GM12878 (cell line): ENCODE data around the gene FOS. TPM values are rescaled to one million over a fixed set of nuclear protein-coding genes. Genes with fewer than 3 reads are reported as not detected.

Experiments used
- ATAC-seq: fragments of 200-7000 bp; cut with Tn5 transposase; 3 replicates; pipeline ENCODE4 v1.9.1; 2020; ENCODE audit warnings: mild to moderate bottlenecking, moderate library complexity
- BruUV-seq: library from RNA; stranded (reverse); fragments of 400-500 nt; replicated peaks from 2 replicates; lab custom pipeline; 2021; lab: Mats Ljungman, UMichigan
- CTCF ChIA-PET: fragments of 300-600 bp; sonication (Branson Sonifier 250); formaldehyde crosslinking; extraction: SDS; loops from one replicate; lab custom pipeline; 2021; ENCODE audit warnings: inconsistent platforms; lab: Yijun Ruan, JAX
- POLR2A ChIA-PET: fragments of 350-600 bp; formaldehyde crosslinking; extraction: SDS; loops from one replicate; lab custom pipeline; 2021; ENCODE audit warnings: inconsistent platforms; lab: Charles Lee
- RAD21 ChIA-PET: fragments of 300-600 bp; sonication (Branson Sonifier 250); formaldehyde crosslinking; loops from one replicate; lab custom pipeline; 2023; ENCODE audit warnings: antibody characterized with exemption; ENCODE audit not compliant: unreplicated experiment; lab: Charles Lee
- SMC1A ChIA-PET: fragments of 300-600 bp; sonication (Branson Sonifier 250); formaldehyde crosslinking; loops from one replicate; lab custom pipeline; 2023; ENCODE audit not compliant: unreplicated experiment, uncharacterized antibody; lab: Charles Lee
- DNase-seq: peaks from one replicate; pipeline ENCODE4 v3.0.0-alpha.2; 2011; ENCODE audit warnings: low read depth, low spot score
- FAIRE-seq: peaks from 3 replicates; lab custom pipeline; 2011; peaks lifted over from hg19 to GRCh38; lab: Jason Lieb, UNC
- H2AFZ ChIP-seq: 2 replicates; pipeline ENCODE4 v1.6.0; 2011; ENCODE audit warnings: low read depth, low read length, control low read depth; ENCODE audit not compliant: control insufficient read depth
- H3K27ac ChIP-seq: 2 replicates; pipeline ENCODE4 v1.5.1; 2011; ENCODE audit warnings: control low read depth; ENCODE audit not compliant: control insufficient read depth, insufficient read depth
- H3K27me3 ChIP-seq, 2 experiments: replicated peaks in 1 of 2; 2 replicates each; pipeline versions ENCODE4 v1.6.0 to v1.6.1; 2011; ENCODE audit warnings: low read length in 1 of 2; ENCODE audit not compliant: control insufficient read depth in 2 of 2, insufficient read depth in 2 of 2
- H3K36me3 ChIP-seq, 2 experiments: 2 replicates each; pipeline ENCODE4 v1.5.1; 2011; ENCODE audit warnings: low read length in 1 of 2; ENCODE audit not compliant: control insufficient read depth in 2 of 2, insufficient read depth in 2 of 2
- H3K4me1 ChIP-seq: 2 replicates; pipeline ENCODE4 v1.6.1; 2011; ENCODE audit warnings: mild to moderate bottlenecking, low read length, moderate library complexity, mixed read lengths; ENCODE audit not compliant: control insufficient read depth, insufficient read depth
- H3K4me2 ChIP-seq: 2 replicates; pipeline ENCODE4 v1.6.0; 2011; ENCODE audit warnings: control low read depth; ENCODE audit not compliant: control insufficient read depth, insufficient read depth
- H3K4me3 ChIP-seq: fragments of 200-600 bp; sonication (generic); 2 replicates; pipeline ENCODE4 v1.5.1; 2016
- H3K79me2 ChIP-seq: 2 replicates; pipeline ENCODE4 v1.6.0; 2011; ENCODE audit warnings: low read length; ENCODE audit not compliant: control insufficient read depth, insufficient read depth
- H3K9ac ChIP-seq: 2 replicates; pipeline ENCODE4 v1.8.0; 2011; ENCODE audit warnings: low read length, control low read depth, mixed read lengths; ENCODE audit not compliant: control insufficient read depth, insufficient read depth
- H3K9me3 ChIP-seq: replicated peaks from 3 replicates; pipeline ENCODE4 v1.5.1; 2011; ENCODE audit warnings: mild to moderate bottlenecking, low read length; ENCODE audit not compliant: control insufficient read depth, insufficient read depth
- H4K20me1 ChIP-seq: 2 replicates; pipeline ENCODE4 v1.6.0; 2011; ENCODE audit not compliant: control insufficient read depth, insufficient read depth
- CHD1 ChIP-seq: IDR thresholded peaks from 2 replicates; pipeline ENCODE4 v1.6.1; 2012; ENCODE audit warnings: low read depth, low read length, improper control_type of control experiment
- EP300 ChIP-seq, 2 experiments: fragments of 150-350 bp in 1 of 2; IDR thresholded peaks; 2 replicates each; pipeline ENCODE4 v1.6.1; 2011 to 2012; ENCODE audit warnings: low read depth in 2 of 2, low read length in 2 of 2, borderline replicate concordance in 1 of 2, improper control_type of control experiment in 1 of 2, inconsistent platforms in 1 of 2; ENCODE audit not compliant: control insufficient read depth in 1 of 2
- HDGF ChIP-seq: fragments of 450-650 bp; IDR thresholded peaks from 2 replicates; pipeline ENCODE4 v1.6.1; 2016; ENCODE audit warnings: antibody characterized with exemption
- MYB ChIP-seq: fragments of 150-350 bp; IDR thresholded peaks from 2 replicates; pipeline ENCODE4 v1.6.1; 2014; ENCODE audit warnings: mild to moderate bottlenecking, low read depth, low read length, borderline replicate concordance
- NRF1 ChIP-seq: conservative IDR thresholded peaks from 2 replicates; pipeline ENCODE4 v1.6.1; 2011; ENCODE audit warnings: mild to moderate bottlenecking, low read depth, low read length, improper control_type of control experiment
- SMC3 ChIP-seq: IDR thresholded peaks from 2 replicates; pipeline ENCODE4 v1.6.1; 2011; ENCODE audit warnings: low read length, improper control_type of control experiment, borderline replicate concordance
- SREBF2 ChIP-seq: IDR thresholded peaks from 2 replicates; pipeline ENCODE4 v1.6.1; 2012; ENCODE audit warnings: mild to moderate bottlenecking, low read length
- SRF ChIP-seq, 2 experiments: IDR thresholded peaks; 2 replicates each; pipeline ENCODE4 v1.6.1; 2011; ENCODE audit warnings: low read depth in 2 of 2, low read length in 2 of 2, mild to moderate bottlenecking in 1 of 2, moderate library complexity in 1 of 2
- WGBS: methylation state at CpG from one replicate; pipeline ENCODE4 v1.1.6; 2016; ENCODE audit warnings: low lambda C conversion rate; ENCODE audit not compliant: insufficient replicate concordance, insufficient coverage; ENCODE audit errors: missing lambda C conversion rate; 5-methylcytosine and 5-hydroxymethylcytosine counted together
- in situ Hi-C: fragments of 300-500 bp; cut with MboI; formaldehyde crosslinking; loops from 9 replicates; pipeline ENCODE4 v1.14.3; 2018; ENCODE audit warnings: mixed read lengths
- intact Hi-C: fragments of 100-400 bp; cut with micrococcal nuclease; formaldehyde crosslinking; loops from one replicate; pipeline ENCODE4 v1.14.2; 2022; ENCODE audit not compliant: unreplicated experiment
- polyA plus RNA-seq, 11 experiments: library from polyadenylated mRNA; depleted of rRNA in 4 of 11; unstranded in 6 of 11; stranded (reverse) in 5 of 11; fragments of >200 nt; fragmentation: Nextera tagmentation in 4 of 11; fragmentation: Illumina TruSeq in 1 of 11; extraction: Ambion mirVana in 4 of 11; extraction: Trizol in 1 of 11; gene quantifications; 1 replicate in 1 of 11; 2 replicates in 10 of 11; pipeline versions ENCODE4 v1.2.1 to v1.2.3, GENCODE V29; 2011 to 2016; ENCODE audit warnings: inconsistent platforms in 2 of 11, missing spikeins in 2 of 11, low read depth in 1 of 11
- total RNA-seq, 4 experiments: library from RNA; depleted of rRNA in 3 of 4; stranded (reverse); fragments of >200 nt in 3 of 4; fragmentation: Illumina TruSeq in 1 of 4; extraction: Trizol in 1 of 4; gene quantifications; 2 replicates each; pipeline versions ENCODE4 v1.2.1 to v1.2.3, GENCODE V29; 2013 to 2021
- TF ChIP-seq, protein P1 (sequence below): fragments of 450-650 bp; IDR thresholded peaks from 2 replicates; pipeline ENCODE4 v1.6.1; 2014; ENCODE audit warnings: mild to moderate bottlenecking
- TF ChIP-seq, protein P2 (sequence below): IDR thresholded peaks from 2 replicates; pipeline ENCODE4 v1.6.1; 2012; ENCODE audit warnings: low read depth, low read length, improper control_type of control experiment
- TF ChIP-seq, protein P3 (sequence below): IDR thresholded peaks from 2 replicates; pipeline ENCODE4 v1.6.1; 2011; ENCODE audit warnings: mild to moderate bottlenecking, low read depth, low read length, moderate library complexity; ENCODE audit not compliant: insufficient replicate concordance

Gene FOS
- total and polyA plus RNA-seq, 10 of the 15 experiments (the other 5 are each of a cell fraction or from before 2014, with no cell fraction given), result 0.02 to 0.95 (median 0.38) TPM

DNA sequence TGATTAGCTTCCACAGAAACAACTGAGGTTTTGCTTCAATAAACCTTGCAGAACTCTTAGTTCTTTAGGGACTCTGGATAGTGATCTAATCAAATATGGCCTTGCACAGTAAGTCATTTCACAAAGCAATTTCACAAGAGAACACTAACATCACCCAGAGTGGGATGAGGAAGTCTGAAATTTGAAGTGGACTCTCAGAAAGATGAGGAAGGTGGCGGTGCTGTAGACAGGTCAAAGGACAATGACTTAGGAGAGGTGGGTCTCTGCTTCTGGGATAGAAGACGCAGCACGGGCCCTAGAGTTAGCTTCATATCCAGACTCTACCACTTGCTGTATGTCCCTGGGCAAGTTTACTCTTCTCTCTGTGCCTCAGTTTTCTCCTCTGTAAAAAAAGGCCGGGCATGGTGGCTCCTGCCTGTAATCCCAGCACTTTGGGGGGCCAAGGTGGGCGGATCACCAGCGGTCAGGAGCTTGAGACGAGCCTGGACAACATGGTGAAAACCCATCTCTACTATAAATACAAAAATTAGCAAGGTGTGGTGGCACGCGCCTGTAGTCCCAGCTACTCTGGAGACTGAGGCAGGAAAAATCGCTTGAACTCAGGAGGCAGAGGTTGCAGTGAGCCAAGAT lies 18.9 kb downstream of the FOS start:
- Histone ChIP-seq H3K9ac (no peak overlapping the region), H3K4me3 (no peak overlapping the region), H3K9me3 (no peaks in the 10 kb centered on the region), H2AFZ (no peak overlapping the region), H3K79me2 (no peaks in the 10 kb centered on the region), H3K4me1 (peaks cover 17% of the 10 kb centered on the region), H3K27ac (no peak overlapping the region), H3K36me3 (no peaks in the 10 kb centered on the region), H3K27me3 (no peaks in the 10 kb centered on the region), H4K20me1 (no peaks in the 10 kb centered on the region), H3K4me2 (no peak overlapping the region)
- CTCF ChIA-PET, result interaction anchor here (0.6 to 14.0 kb wide), 17 partner anchors 10 to 436 kb away, joined by 3 to 279 read pairs (median 4); partner anchors contain the start of gene NEK9
- no peak for ATAC-seq
- FAIRE-seq, result no peak
- in situ Hi-C loops (no loop called here), intact Hi-C loops (loop anchor here (10.0 kb wide), 2 partner anchors 73 to 433 kb away; no protein-coding TSS in a partner anchor)
- BruUV-seq, result no TSS peak
- POLR2A ChIA-PET, result interaction anchor here (0.6 to 1.2 kb wide), 3 partner anchors 21 to 403 kb away, joined by 3 to 10 read pairs (median 3); partner anchors contain the start of gene NEK9
- no peak for DNase-seq
- WGBS, result 63% methylated on average over 10 of the region's 10 CpGs
- SMC1A ChIA-PET, result interaction anchor here (0.7 to 13.3 kb wide), 9 partner anchors 8 to 363 kb away, joined by 3 to 154 read pairs (median 4); no protein-coding TSS in a partner anchor
- RAD21 ChIA-PET, result interaction anchor here (0.6 to 6.3 kb wide), 7 partner anchors 9 to 190 kb away, joined by 3 to 57 read pairs (median 4); no protein-coding TSS in a partner anchor
- TF ChIP-seq EP300 (IDR thresholded peaks at IDR 0.05; ENCODE audit: borderline replicate concordance in 1 of 2, control insufficient read depth in 1 of 2, low read depth in 2 of 2, low read length in 2 of 2) (no peak), CHD1 (no peak), MYB (no peak), NRF1 (no peak), SRF (IDR thresholded peaks at IDR 0.05; ENCODE audit: low read depth in 2 of 2, low read length in 2 of 2) (no peak), SREBF2 (no peak), HDGF (no peak), SMC3 (no peak)
- TF ChIP-seq, protein P1, sequence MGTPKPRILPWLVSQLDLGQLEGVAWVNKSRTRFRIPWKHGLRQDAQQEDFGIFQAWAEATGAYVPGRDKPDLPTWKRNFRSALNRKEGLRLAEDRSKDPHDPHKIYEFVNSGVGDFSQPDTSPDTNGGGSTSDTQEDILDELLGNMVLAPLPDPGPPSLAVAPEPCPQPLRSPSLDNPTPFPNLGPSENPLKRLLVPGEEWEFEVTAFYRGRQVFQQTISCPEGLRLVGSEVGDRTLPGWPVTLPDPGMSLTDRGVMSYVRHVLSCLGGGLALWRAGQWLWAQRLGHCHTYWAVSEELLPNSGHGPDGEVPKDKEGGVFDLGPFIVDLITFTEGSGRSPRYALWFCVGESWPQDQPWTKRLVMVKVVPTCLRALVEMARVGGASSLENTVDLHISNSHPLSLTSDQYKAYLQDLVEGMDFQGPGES, result no peak
- TF ChIP-seq, protein P2, sequence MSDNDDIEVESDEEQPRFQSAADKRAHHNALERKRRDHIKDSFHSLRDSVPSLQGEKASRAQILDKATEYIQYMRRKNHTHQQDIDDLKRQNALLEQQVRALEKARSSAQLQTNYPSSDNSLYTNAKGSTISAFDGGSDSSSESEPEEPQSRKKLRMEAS, result no peak
- TF ChIP-seq, protein P3, sequence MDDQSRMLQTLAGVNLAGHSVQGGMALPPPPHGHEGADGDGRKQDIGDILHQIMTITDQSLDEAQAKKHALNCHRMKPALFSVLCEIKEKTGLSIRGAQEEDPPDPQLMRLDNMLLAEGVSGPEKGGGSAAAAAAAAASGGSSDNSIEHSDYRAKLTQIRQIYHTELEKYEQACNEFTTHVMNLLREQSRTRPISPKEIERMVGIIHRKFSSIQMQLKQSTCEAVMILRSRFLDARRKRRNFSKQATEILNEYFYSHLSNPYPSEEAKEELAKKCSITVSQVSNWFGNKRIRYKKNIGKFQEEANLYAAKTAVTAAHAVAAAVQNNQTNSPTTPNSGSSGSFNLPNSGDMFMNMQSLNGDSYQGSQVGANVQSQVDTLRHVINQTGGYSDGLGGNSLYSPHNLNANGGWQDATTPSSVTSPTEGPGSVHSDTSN, result no peak
